Coronary artery (tissue), 2 donors: ENCODE results near the gene ADD3.

Source experiments
- DNase-seq: peaks from one replicate; pipeline ENCODE4 v3.0.0-alpha.2; 2017; ENCODE audit warnings: low spot score
- H3K27ac ChIP-seq, 2 donors: fragments of 200-600 bp; sonication (generic); one replicate each; pipeline ENCODE4 v1.5.1; 2016 to 2019
- H3K4me3 ChIP-seq: fragments of 200-600 bp; sonication (generic); 2 replicates; pipeline ENCODE4 v1.5.1; 2016; ENCODE audit warnings: mild to moderate bottlenecking, moderate library complexity
- TF ChIP-seq, protein P1 (sequence below): fragments of 200-600 bp; sonication (generic); IDR thresholded peaks from one replicate; pipeline ENCODE4 v1.5.1; 2019; ENCODE audit warnings: antibody characterized with exemption

Gene ADD3

GRCh38 chr10:110074298-110074697 lies 66.5 kb downstream of the ADD3 start:
- TF ChIP-seq, protein P1, sequence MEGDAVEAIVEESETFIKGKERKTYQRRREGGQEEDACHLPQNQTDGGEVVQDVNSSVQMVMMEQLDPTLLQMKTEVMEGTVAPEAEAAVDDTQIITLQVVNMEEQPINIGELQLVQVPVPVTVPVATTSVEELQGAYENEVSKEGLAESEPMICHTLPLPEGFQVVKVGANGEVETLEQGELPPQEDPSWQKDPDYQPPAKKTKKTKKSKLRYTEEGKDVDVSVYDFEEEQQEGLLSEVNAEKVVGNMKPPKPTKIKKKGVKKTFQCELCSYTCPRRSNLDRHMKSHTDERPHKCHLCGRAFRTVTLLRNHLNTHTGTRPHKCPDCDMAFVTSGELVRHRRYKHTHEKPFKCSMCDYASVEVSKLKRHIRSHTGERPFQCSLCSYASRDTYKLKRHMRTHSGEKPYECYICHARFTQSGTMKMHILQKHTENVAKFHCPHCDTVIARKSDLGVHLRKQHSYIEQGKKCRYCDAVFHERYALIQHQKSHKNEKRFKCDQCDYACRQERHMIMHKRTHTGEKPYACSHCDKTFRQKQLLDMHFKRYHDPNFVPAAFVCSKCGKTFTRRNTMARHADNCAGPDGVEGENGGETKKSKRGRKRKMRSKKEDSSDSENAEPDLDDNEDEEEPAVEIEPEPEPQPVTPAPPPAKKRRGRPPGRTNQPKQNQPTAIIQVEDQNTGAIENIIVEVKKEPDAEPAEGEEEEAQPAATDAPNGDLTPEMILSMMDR = no peak
- DNase-seq = no peak
- Histone ChIP-seq H3K27ac (peak overlapping the region in 1 of 2 donors; percentile 44), H3K4me3 (no peak overlapping the region)

DNA sequence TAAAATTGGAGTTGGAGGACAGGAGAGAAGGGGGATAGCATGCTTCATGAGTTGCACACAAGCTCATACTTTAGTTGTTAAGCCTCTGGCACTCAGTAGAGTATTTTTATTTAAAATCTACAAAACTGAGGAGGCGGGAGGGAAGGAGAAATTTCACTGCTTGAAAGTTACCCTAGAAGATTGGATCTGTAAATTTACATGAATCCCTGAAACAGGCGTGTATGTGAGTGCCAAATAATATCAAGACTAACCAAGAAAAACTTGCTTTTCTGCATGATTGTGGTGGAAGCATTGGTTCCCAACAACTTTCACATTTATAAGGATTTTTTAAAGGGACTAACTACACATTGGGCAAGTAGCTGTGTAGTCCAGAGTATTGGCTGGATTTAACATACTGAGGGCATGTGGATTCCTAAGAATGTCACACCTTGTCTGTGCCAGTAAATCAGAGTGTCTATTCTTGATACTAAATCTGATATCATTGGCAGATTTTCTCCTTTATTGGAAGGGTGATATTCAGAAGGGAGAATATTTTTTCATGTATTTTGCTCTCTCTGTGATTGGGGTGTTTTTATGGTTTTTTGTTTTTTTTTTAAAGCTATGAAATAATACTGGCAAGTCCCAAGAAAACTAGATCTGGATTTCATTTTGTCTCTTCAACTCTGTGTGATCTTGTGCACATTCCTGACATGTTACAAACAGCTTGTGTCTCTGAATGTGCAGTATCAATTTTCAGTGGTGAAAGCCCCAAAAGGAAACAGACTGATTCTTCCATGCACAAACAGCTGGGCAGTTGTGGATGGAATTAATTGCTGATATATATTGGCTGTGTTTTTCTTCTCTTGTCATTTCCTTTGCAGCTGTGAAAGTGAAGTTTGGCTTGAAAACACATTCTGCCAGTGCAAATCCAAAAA lies 67.2 kb downstream of the ADD3 start:
- no peak for DNase-seq

DNA sequence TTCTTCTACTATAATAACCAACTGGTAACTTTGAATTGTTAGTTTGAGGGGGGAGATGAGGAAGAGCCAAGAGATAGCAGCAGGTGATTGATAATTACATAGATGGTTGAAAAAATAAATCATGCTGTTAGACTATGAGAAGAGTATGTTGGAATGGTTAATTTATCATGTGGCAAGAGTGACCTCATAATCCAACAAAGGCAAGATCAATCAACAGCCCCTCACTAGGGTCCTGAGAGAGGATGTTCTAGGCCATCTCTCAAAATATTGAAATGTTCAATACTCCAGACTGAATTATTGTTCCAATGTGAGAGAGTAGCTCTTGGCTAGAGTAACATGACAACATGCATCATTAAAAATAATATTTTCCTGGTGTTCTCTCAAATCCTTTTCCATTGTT lies 67.9 kb downstream of the ADD3 start:
- TF ChIP-seq, protein P1 = no peak
- no peak for DNase-seq
- Histone ChIP-seq H3K4me3 (no peak overlapping the region), H3K27ac (peak overlapping the region; percentile 34 to 54)

More for the DNA sequence above, 67.2 kb downstream of the ADD3 start:
- H3K4me3 ChIP-seq = no peak overlapping the region
- TF ChIP-seq, protein P1 = no peak
- H3K27ac ChIP-seq = peak overlapping the region; percentile 34 to 54

DNA sequence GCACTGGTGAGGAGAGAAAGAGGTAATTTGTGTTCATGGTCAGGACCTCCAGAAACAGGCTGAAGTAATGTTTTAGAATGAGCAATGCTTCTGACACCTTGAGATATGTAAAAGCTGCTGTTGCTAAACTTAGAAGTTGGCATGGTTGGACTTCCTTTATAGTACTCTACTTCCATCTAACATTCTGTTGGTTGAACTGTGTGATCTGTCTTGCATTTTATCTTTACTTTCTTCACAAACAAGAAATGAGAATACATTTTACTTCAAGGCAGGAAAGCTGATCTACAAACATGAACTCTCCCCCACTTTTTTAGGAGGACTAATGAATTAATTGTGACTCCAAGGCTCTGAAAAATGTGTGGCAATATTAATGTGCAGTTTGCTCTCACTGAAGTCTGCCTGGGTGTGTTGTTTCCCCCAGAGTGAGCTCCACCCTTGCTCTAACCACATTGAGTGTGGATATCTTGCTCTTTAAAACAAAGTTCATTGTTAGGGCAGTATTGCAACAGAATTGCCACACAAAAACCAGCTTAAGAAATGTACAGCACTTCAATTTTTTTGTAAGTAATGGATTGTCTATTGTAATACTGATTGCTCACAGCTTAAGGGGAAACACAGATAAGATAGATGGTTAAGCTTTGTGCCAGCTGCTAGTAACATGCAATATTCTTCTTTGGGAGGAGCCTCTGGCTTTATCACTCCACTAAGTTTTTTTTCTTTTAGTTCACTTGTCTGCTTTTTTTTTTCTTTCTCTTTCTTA lies 69.0 kb downstream of the ADD3 start:
- DNase-seq = no peak
- TF ChIP-seq, protein P1 = no peak
- peak overlapping the region; percentile 43 for H3K4me3 ChIP-seq
- peak overlapping the region; percentile 23 to 75 for H3K27ac ChIP-seq

DNA sequence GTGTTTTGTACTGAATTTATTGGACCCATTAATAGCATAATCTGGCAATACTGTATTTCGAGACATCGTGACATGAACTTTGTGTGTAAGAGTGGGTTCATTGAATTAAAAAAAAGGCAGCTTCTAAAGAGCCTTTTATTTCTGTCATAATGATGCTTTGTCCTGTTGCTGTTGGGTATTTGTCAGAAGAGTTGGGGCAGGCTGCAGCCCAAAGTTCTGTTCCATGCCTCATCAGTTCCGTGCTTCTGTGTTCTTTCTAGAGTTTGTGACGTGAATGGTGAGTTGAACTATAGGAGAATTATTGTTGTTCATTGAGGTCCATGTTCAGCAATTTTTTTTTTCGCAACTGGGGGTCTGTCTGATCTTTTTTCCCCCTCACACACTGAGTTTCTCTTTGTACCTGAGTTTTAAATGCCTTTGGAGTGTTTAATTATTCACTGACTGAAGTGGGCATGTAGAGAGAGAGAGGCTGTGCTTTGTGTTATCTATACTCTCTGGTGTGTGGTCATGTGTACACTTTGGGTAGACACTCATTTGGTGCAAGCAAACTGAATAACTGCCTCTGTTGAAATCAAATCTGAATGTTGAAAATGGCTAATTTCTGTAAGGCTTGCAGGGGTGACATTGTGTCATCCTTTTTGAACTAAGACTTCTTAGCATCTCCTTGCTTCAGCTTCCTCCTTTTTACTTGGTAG lies 69.8 kb downstream of the ADD3 start:
- no peak for DNase-seq
- H3K4me3 ChIP-seq = peak overlapping the region; percentile 43
- peak overlapping the region; percentile 39 to 75 for H3K27ac ChIP-seq
- TF ChIP-seq, protein P1 = no peak

DNA sequence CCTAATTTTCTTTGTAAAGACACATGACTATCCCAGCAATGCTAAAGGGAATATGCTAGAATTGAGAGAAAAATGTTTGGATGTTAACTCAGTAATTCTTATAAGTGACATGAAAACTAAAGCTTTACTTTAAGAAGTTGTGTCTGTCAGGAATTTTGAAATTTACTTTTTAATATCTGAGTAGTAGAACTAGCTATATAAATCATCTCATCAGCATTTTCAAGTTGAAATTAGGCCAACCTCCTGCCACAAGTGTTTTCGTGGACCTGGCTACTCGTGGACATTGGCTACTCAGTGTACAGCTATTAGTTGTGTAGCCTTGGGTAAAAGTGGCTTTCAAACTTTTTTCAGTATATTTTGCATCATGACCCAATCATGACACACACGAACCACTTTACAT lies 70.5 kb downstream of the ADD3 start:
- no peak for DNase-seq
- TF ChIP-seq, protein P1 = no peak
- no peak overlapping the region for H3K4me3 ChIP-seq
- H3K27ac ChIP-seq = peak overlapping the region; percentile 39 to 75
